Spleen (tissue), 7 donors: ENCODE measurements around the gene NAPEPLD.

Source experiments
- CTCF ChIP-seq, 11 experiments: fragments of 200-600 bp in 7 of 11; fragments of 450-650 bp in 4 of 11; sonication (generic) in 4 of 11; IDR thresholded peaks in 8 of 11; conservative IDR thresholded peaks in 3 of 11; 1 replicate in 7 of 11; 2 replicates in 4 of 11; pipeline versions ENCODE4 v1.4.0 to v1.8.0; 2016 to 2021; ENCODE audit warnings: antibody characterized with exemption in 11 of 11, inconsistent platforms in 4 of 11, mild to moderate bottlenecking in 1 of 11
- POLR2A ChIP-seq, 3 donors: fragments of 450-650 bp; IDR thresholded peaks; one replicate each; pipeline ENCODE4 v1.5.1; 2017; ENCODE audit warnings: antibody characterized with exemption in 3 of 3, mild to moderate bottlenecking in 1 of 3
- donor health status: DM: no; HTN: no; CAD: no; lungs with moderate emphysema.
- donor health status: DM: no; HTN: no; CAD: no.
- donor health status: DM: no; HTN: no; CAD: no.

- TF ChIP-seq CTCF (IDR thresholded peaks at IDR 0.05 in 8 of 11, conservative IDR thresholded peaks at IDR 0.05 in 3 of 11) (no peak), POLR2A (IDR thresholded peaks at IDR 0.05) (no peak)
These were observed 29.1 kb downstream of the NAPEPLD start for GRCh38 chr7:103119791-103120291.
